GM19468 (cell line): ENCODE results near the gene USP35.

Experiments
- ATAC-seq: cut with Tn5 transposase; IDR thresholded peaks from one replicate; pipeline ENCODE4 v1.9.1; 2021; ENCODE audit warnings: mild to moderate bottlenecking, moderate library complexity, moderate number of reproducible peaks; ENCODE audit not compliant: unreplicated experiment; ENCODE audit errors: extremely low read depth

USP35 gene

GRCh38 chr11:78188286-78189173 is at the start of gene USP35, which contains the start of gene KCTD21:
Gene USP35 (plus strand): TSS chr11:78188919. CDS start chr11:78196246, 7,327 bp downstream.
Gene KCTD21 (minus strand): TSS chr11:78188626. CDS start chr11:78174554, 14,072 bp downstream.
- ATAC-seq: peak; percentile 97

- peak; percentile 93 for ATAC-seq
These were observed 49.0 kb upstream of the USP35 start, which contains the start of gene ALG8 for GRCh38 chr11:78139422-78140391. Gene ALG8 (minus strand): TSS chr11:78139626. CDS start chr11:78139588, 38 bp downstream.

GRCh38 chr11:78140392-78141077 is 48.2 kb upstream of the USP35 start:
- ATAC-seq: no peak

GRCh38 chr11:78145511-78146025 is 43.2 kb upstream of the USP35 start:
- ATAC-seq: no peak

- no peak for ATAC-seq
These were observed 40.9 kb upstream of the USP35 start for GRCh38 chr11:78147807-78148206.

GRCh38 chr11:78149646-78150045 is 39.1 kb upstream of the USP35 start:
- no peak for ATAC-seq

- ATAC-seq: no peak
These were observed 38.4 kb upstream of the USP35 start for GRCh38 chr11:78150346-78150745.

- ATAC-seq: no peak
These were observed 38.0 kb upstream of the USP35 start for GRCh38 chr11:78150754-78151153.

- no peak for ATAC-seq
These were observed 36.9 kb upstream of the USP35 start for GRCh38 chr11:78151804-78152203.

- no peak for ATAC-seq
These were observed 32.4 kb upstream of the USP35 start for GRCh38 chr11:78156127-78156844.

GRCh38 chr11:78158987-78159652 is 29.6 kb upstream of the USP35 start:
- no peak for ATAC-seq

GRCh38 chr11:78160557-78160956 is 28.2 kb upstream of the USP35 start:
- ATAC-seq: no peak

GRCh38 chr11:78161346-78161745 is 27.4 kb upstream of the USP35 start:
- no peak for ATAC-seq

GRCh38 chr11:78161962-78162371 is 26.8 kb upstream of the USP35 start:
- ATAC-seq: no peak

- ATAC-seq: no peak
These were observed 24.9 kb upstream of the USP35 start for GRCh38 chr11:78163828-78164227.

- no peak for ATAC-seq
These were observed 24.2 kb upstream of the USP35 start for GRCh38 chr11:78164471-78164870.

GRCh38 chr11:78166855-78167469 is 21.8 kb upstream of the USP35 start:
- ATAC-seq: no peak
